HepG2 (cell line): ENCODE results near the gene SORBS2. TPM values are rescaled to one million over a fixed set of nuclear protein-coding genes. Genes with fewer than 3 reads are reported as not detected.
A peak's percentile ranks its signal among the peaks of the same experiment; 100 is the strongest.

Source experiments
- CC2D1A ChIP-seq: sonication (generic); formaldehyde crosslinking; IDR thresholded peaks from 2 replicates; pipeline ENCODE4 v1.8.1; 2023; ENCODE audit warnings: mild to moderate bottlenecking, missing genetic modification reagents
- KDM1A ChIP-seq: IDR thresholded peaks from 2 replicates; pipeline ENCODE4 v1.6.1; 2016; ENCODE audit warnings: missing compliant biosample characterization
- KLF13 ChIP-seq: sonication (generic); formaldehyde crosslinking; IDR thresholded peaks from 2 replicates; pipeline ENCODE4 v1.4.0; 2020; ENCODE audit warnings: mild to moderate bottlenecking, missing genetic modification reagents
- MLXIP ChIP-seq: sonication (generic); formaldehyde crosslinking; IDR thresholded peaks from 2 replicates; pipeline ENCODE4 v1.9.0; 2021; ENCODE audit warnings: missing genetic modification reagents, borderline replicate concordance
- PHF21A ChIP-seq: sonication (generic); formaldehyde crosslinking; IDR thresholded peaks from 2 replicates; pipeline ENCODE4 v1.5.0; 2020; ENCODE audit warnings: mild to moderate bottlenecking, missing genetic modification reagents
- SNRNP70 ChIP-seq: fragments of 200-400 bp; formaldehyde crosslinking; IDR thresholded peaks from 2 replicates; pipeline ENCODE4 v1.6.1; 2017; ENCODE audit warnings: mild to moderate bottlenecking, low read depth, low read length, moderate library complexity
- TFAP4 ChIP-seq: sonication (generic); IDR thresholded peaks from 2 replicates; pipeline ENCODE4 v1.6.1; 2016; ENCODE audit warnings: low read depth, borderline replicate concordance
- U2AF1 ChIP-seq: fragments of 200-400 bp; formaldehyde crosslinking; optimal IDR thresholded peaks from 2 replicates; pipeline ENCODE3; 2017; ENCODE audit warnings: mild to moderate bottlenecking, low read depth, low read length
- ZC3H13 ChIP-seq: sonication (generic); formaldehyde crosslinking; IDR thresholded peaks from 2 replicates; pipeline ENCODE4 v1.8.1; 2023; ENCODE audit warnings: mild to moderate bottlenecking, missing genetic modification reagents, moderate library complexity
- ZNF660 ChIP-seq: sonication (generic); formaldehyde crosslinking; IDR thresholded peaks from 2 replicates; pipeline ENCODE4 v1.5.1; 2020; ENCODE audit warnings: mild to moderate bottlenecking, low read depth, missing genetic modification reagents, borderline replicate concordance
- ZNF710 ChIP-seq: sonication (generic); formaldehyde crosslinking; IDR thresholded peaks from 2 replicates; pipeline ENCODE4 v1.5.0; 2020; ENCODE audit warnings: mild to moderate bottlenecking, missing genetic modification reagents, borderline replicate concordance
- polyA plus RNA-seq, 8 experiments: library from polyadenylated mRNA; depleted of rRNA in 3 of 8; stranded (reverse) in 7 of 8; unstranded in 1 of 8; fragments of >200 nt; fragmentation: Illumina TruSeq in 4 of 8; extraction: Trizol in 4 of 8; gene quantifications; 2 replicates each; pipeline versions ENCODE4 v1.2.1 to v1.2.3, GENCODE V29; 2011 to 2016; ENCODE audit warnings: low read depth in 4 of 8, missing spikeins in 1 of 8, mixed read lengths in 1 of 8; ENCODE audit not compliant: insufficient read depth in 1 of 8
- total RNA-seq, 5 experiments: library from RNA; depleted of rRNA; stranded (reverse); fragments of >200 nt; fragmentation: Illumina TruSeq; extraction: Trizol; gene quantifications; 2 replicates each; pipeline ENCODE4 v1.2.3, GENCODE V29; 2016; ENCODE audit warnings: low read depth in 1 of 5
- TF ChIP-seq, protein P1 (sequence below): IDR thresholded peaks from 2 replicates; pipeline ENCODE4 v1.6.1; 2016; ENCODE audit warnings: mild to moderate bottlenecking
- TF ChIP-seq, protein P2 (sequence below), 2 experiments: fragments of 450-650 bp in 1 of 2; sonication (generic) in 1 of 2; formaldehyde crosslinking; IDR thresholded peaks; 2 replicates each; pipeline versions ENCODE4 v1.5.0 to v1.8.0; 2020 to 2022; ENCODE audit warnings: mild to moderate bottlenecking in 1 of 2, missing genetic modification reagents in 1 of 2
- TF ChIP-seq, protein P3 (sequence below), 2 experiments: IDR thresholded peaks; 2 replicates each; pipeline ENCODE4 v1.6.1; 2011 to 2012; ENCODE audit warnings: low read length in 2 of 2, borderline replicate concordance in 1 of 2, low read depth in 1 of 2, mild to moderate bottlenecking in 1 of 2, moderate library complexity in 1 of 2

Gene SORBS2
- total and polyA plus RNA-seq, 2 of the 13 experiments (the other 11 are each of a cell fraction or from before 2014, with no cell fraction given): 25.0 to 80.5 TPM

DNA sequence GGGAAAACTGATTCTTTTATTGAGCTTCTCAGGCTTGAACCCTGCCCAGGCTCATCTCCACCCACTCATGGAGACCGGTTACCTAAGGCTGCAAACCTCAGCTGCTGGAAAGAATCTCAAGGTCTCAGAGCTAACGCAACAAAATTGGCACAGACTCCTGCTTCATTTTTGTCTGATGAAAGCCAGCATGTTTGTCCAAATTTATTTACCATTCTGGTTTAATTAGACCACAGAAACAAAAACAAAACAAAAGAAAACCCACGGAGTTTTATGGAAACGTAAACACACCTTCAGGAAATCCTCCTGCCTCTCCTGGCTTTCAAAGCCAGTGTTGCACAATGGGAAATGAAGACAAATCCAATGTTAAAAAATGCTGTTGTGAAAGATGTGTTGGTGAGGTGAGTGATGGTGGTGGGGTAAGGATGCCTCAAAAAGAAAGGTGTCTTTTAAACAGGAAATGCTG is 220.3 kb downstream of the SORBS2 start (continued):
- TF ChIP-seq MLXIP (CRISPR knock-in tag) (no peak), KDM1A (CRISPR knock-in tag) (no peak), U2AF1 (no peak), SNRNP70 (no peak), ZNF660 (CRISPR knock-in tag) (no peak), PHF21A (CRISPR knock-in tag) (peak; percentile 36; the same call in 1 of the 2 replicates), ZC3H13 (CRISPR knock-in tag) (no peak), ZNF710 (CRISPR knock-in tag) (peak; percentile 26; the same call in 1 of the 2 replicates), TFAP4 (peak; percentile 73; the same call in 1 of the 2 replicates), CC2D1A (CRISPR knock-in tag) (no peak), KLF13 (CRISPR knock-in tag) (no peak)
- TF ChIP-seq, protein P1, sequence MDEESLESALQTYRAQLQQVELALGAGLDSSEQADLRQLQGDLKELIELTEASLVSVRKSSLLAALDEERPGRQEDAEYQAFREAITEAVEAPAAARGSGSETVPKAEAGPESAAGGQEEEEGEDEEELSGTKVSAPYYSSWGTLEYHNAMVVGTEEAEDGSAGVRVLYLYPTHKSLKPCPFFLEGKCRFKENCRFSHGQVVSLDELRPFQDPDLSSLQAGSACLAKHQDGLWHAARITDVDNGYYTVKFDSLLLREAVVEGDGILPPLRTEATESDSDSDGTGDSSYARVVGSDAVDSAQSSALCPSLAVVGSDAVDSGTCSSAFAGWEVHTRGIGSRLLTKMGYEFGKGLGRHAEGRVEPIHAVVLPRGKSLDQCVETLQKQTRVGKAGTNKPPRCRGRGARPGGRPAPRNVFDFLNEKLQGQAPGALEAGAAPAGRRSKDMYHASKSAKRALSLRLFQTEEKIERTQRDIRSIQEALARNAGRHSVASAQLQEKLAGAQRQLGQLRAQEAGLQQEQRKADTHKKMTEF (CRISPR knock-in tag): peak; percentile 47; the same call in 1 of the 2 replicates
- TF ChIP-seq, protein P2, sequence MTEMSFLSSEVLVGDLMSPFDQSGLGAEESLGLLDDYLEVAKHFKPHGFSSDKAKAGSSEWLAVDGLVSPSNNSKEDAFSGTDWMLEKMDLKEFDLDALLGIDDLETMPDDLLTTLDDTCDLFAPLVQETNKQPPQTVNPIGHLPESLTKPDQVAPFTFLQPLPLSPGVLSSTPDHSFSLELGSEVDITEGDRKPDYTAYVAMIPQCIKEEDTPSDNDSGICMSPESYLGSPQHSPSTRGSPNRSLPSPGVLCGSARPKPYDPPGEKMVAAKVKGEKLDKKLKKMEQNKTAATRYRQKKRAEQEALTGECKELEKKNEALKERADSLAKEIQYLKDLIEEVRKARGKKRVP (CRISPR knock-in tag; IDR thresholded peaks at IDR 0.05): peak in 1 of 2 experiments; percentile 92; a peak in 2 of 4 replicates
- TF ChIP-seq, protein P3, sequence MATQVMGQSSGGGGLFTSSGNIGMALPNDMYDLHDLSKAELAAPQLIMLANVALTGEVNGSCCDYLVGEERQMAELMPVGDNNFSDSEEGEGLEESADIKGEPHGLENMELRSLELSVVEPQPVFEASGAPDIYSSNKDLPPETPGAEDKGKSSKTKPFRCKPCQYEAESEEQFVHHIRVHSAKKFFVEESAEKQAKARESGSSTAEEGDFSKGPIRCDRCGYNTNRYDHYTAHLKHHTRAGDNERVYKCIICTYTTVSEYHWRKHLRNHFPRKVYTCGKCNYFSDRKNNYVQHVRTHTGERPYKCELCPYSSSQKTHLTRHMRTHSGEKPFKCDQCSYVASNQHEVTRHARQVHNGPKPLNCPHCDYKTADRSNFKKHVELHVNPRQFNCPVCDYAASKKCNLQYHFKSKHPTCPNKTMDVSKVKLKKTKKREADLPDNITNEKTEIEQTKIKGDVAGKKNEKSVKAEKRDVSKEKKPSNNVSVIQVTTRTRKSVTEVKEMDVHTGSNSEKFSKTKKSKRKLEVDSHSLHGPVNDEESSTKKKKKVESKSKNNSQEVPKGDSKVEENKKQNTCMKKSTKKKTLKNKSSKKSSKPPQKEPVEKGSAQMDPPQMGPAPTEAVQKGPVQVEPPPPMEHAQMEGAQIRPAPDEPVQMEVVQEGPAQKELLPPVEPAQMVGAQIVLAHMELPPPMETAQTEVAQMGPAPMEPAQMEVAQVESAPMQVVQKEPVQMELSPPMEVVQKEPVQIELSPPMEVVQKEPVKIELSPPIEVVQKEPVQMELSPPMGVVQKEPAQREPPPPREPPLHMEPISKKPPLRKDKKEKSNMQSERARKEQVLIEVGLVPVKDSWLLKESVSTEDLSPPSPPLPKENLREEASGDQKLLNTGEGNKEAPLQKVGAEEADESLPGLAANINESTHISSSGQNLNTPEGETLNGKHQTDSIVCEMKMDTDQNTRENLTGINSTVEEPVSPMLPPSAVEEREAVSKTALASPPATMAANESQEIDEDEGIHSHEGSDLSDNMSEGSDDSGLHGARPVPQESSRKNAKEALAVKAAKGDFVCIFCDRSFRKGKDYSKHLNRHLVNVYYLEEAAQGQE (IDR thresholded peaks at IDR 0.05; ENCODE audit: borderline replicate concordance in 1 of 2, low read depth in 1 of 2, low read length in 2 of 2): no peak
